OCI-LY1 (cell line): ENCODE data around the gene RC3H2.

ENCODE experiments used
- H2AFZ ChIP-seq: fragments of 200-600 bp; sonication (generic), shearing (Covaris generic); 2 replicates; pipeline ENCODE4 v1.6.0; 2014; ENCODE audit warnings: antibody characterized with exemption, mild to moderate bottlenecking, low read length
- H3F3A ChIP-seq: fragments of 200-600 bp; sonication (generic), shearing (Covaris generic); 2 replicates; pipeline ENCODE4 v1.6.0; 2014; ENCODE audit warnings: mild to moderate bottlenecking, antibody characterized with exemption, low read length, moderate library complexity; ENCODE audit not compliant: insufficient read depth
- H3K27ac ChIP-seq: fragments of 200-600 bp; sonication (generic); 2 replicates; pipeline ENCODE4 v1.5.1; 2014; ENCODE audit warnings: low read length, mixed run types, mild to moderate bottlenecking, low read depth; ENCODE audit not compliant: poor library complexity, severe bottlenecking
- H3K27me3 ChIP-seq: fragments of 200-600 bp; sonication (generic); 2 replicates; pipeline ENCODE4 v1.6.0; 2014; ENCODE audit warnings: antibody characterized with exemption, mild to moderate bottlenecking, low read length, moderate library complexity; ENCODE audit not compliant: insufficient read depth
- H3K36me3 ChIP-seq: fragments of 200-600 bp; sonication (generic); 2 replicates; pipeline ENCODE4 v1.6.1; 2014; ENCODE audit warnings: mild to moderate bottlenecking, antibody characterized with exemption, low read length, moderate library complexity, mixed read lengths; ENCODE audit not compliant: insufficient read depth
- H3K4me1 ChIP-seq: fragments of 200-600 bp; sonication (generic); 2 replicates; pipeline ENCODE4 v1.5.1; 2014; ENCODE audit warnings: mild to moderate bottlenecking, low read length, moderate library complexity; ENCODE audit not compliant: insufficient read depth, severe bottlenecking
- H3K4me2 ChIP-seq: fragments of 200-600 bp; sonication (generic), shearing (Covaris generic); 2 replicates; pipeline ENCODE4 v1.6.1; 2014; ENCODE audit warnings: low read length
- H3K4me3 ChIP-seq: fragments of 200-600 bp; sonication (generic); 2 replicates; pipeline ENCODE4 v1.5.1; 2014; ENCODE audit warnings: low read length, low read depth, mild to moderate bottlenecking, mixed read lengths; ENCODE audit not compliant: poor library complexity, severe bottlenecking
- H3K79me2 ChIP-seq: fragments of 200-600 bp; shearing (Covaris generic); 2 replicates; pipeline ENCODE4 v1.6.1; 2016; ENCODE audit warnings: mixed run types, low read length, mixed read lengths; ENCODE audit not compliant: insufficient read depth
- H3K9ac ChIP-seq: fragments of 200-600 bp; sonication (generic), shearing (Covaris generic); 2 replicates; pipeline ENCODE4 v1.6.1; 2014; ENCODE audit warnings: mild to moderate bottlenecking, low read length, mixed read lengths
- H3K9me2 ChIP-seq: fragments of 200-600 bp; sonication (generic), shearing (Covaris generic); 2 replicates; pipeline ENCODE4 v1.6.1; 2014; ENCODE audit warnings: low read depth, mild to moderate bottlenecking, low read length, mixed read lengths
- H3K9me3 ChIP-seq: fragments of 200-600 bp; shearing (Covaris generic); 2 replicates; pipeline ENCODE4 v1.6.1; 2014; ENCODE audit warnings: low read length, mixed read lengths
- H4K20me1 ChIP-seq: fragments of 200-600 bp; sonication (generic), shearing (Covaris generic); 2 replicates; pipeline ENCODE4 v1.6.0; 2016; ENCODE audit warnings: mild to moderate bottlenecking, low read length; ENCODE audit not compliant: insufficient read depth
- EZH2 ChIP-seq: fragments of 200-600 bp; sonication (generic), shearing (Covaris generic); IDR thresholded peaks from 2 replicates; pipeline ENCODE4 v1.8.0; 2017; ENCODE audit warnings: borderline replicate concordance, mixed run types, mild to moderate bottlenecking, antibody characterized with exemption, low read length, moderate library complexity, mixed read lengths
- TF ChIP-seq, protein P1 (sequence below): fragments of 200-600 bp; sonication (generic), shearing (Covaris generic); IDR thresholded peaks from 2 replicates; pipeline ENCODE4 v1.5.1; 2017; ENCODE audit warnings: mild to moderate bottlenecking, antibody characterized with exemption, low read length, moderate library complexity, mixed read lengths

RC3H2 gene

DNA sequence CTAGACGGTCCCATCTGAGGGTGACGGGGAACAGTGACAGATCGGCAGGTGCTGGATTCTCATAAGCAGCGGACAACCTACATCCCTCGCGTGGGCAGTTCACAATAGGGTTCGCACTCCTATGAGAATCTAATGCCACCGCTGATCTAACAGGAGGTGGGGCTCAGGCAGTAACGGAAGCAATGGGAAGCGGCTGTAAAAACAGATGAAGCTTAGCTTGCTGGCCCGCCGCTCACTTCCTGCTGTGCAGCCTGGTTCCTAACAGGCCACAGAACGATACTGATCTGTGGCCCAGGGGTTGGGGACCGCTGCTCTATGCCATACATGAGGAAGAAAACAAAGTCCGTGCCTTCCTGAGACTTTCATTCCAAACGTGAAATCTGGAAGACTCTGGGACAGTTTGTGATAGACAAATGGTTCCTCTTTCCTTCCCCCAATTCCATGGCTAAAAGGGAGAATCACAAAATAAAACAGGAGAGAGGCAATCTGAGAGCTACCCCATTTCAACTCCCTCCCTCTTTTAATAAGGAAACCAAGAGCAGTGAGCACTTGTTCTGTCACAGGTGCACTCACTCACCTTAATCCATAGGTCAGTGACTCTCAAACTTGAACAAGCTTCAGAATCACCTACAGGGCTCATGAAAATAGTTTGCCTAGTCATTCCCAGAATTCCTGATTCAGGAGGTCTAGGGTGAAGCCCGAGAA, 88.8 kb downstream of the RC3H2 start:
- Histone ChIP-seq H3K79me2 (no peaks in the 10 kb centered on the region), H3K4me1 (no peaks in the 10 kb centered on the region), H4K20me1 (no peaks in the 10 kb centered on the region), H3K9me3 (no peaks in the 10 kb centered on the region), H3K9ac (no peak overlapping the region), H3K9me2 (no peaks in the 10 kb centered on the region), H3K27me3 (no peaks in the 10 kb centered on the region), H3K27ac (no peak overlapping the region), H3K4me3 (no peak overlapping the region), H3K4me2 (no peak overlapping the region), H3F3A (no peaks in the 10 kb centered on the region), H2AFZ (no peak overlapping the region), H3K36me3 (peaks cover 45% of the 10 kb centered on the region)
- TF ChIP-seq, protein P1, sequence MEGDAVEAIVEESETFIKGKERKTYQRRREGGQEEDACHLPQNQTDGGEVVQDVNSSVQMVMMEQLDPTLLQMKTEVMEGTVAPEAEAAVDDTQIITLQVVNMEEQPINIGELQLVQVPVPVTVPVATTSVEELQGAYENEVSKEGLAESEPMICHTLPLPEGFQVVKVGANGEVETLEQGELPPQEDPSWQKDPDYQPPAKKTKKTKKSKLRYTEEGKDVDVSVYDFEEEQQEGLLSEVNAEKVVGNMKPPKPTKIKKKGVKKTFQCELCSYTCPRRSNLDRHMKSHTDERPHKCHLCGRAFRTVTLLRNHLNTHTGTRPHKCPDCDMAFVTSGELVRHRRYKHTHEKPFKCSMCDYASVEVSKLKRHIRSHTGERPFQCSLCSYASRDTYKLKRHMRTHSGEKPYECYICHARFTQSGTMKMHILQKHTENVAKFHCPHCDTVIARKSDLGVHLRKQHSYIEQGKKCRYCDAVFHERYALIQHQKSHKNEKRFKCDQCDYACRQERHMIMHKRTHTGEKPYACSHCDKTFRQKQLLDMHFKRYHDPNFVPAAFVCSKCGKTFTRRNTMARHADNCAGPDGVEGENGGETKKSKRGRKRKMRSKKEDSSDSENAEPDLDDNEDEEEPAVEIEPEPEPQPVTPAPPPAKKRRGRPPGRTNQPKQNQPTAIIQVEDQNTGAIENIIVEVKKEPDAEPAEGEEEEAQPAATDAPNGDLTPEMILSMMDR, result no peak
- TF ChIP-seq EZH2, result no peak

DNA sequence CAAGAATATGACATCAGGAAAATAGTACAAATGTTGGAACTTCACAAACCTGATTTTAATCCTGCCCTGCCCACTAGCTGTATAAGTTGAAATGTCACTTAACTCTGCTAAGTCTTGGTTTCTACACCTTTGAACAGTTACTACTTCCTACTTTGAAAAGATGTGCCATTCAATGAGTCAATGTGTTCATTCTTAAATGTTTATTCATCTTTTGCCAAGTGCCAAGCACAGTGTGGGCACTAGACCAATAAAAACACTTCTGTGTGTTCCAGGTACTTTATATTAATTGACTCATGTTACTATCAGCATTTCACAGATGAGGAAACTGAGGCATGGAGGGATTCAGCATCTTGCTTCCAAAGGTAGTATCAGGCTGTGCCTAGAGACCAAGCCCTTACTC, 89.6 kb downstream of the RC3H2 start:
- no peak overlapping the region for H3K4me2 ChIP-seq
- no peak overlapping the region for H3K4me3 ChIP-seq
- H3K9ac ChIP-seq, result no peak overlapping the region
- H3F3A ChIP-seq, result no peaks in the 10 kb centered on the region
- TF ChIP-seq, protein P1, result no peak
- no peak for TF ChIP-seq EZH2
- H3K9me3 ChIP-seq, result no peaks in the 10 kb centered on the region
- H3K27me3 ChIP-seq, result no peaks in the 10 kb centered on the region
- H3K36me3 ChIP-seq, result peaks cover 39% of the 10 kb centered on the region
- H4K20me1 ChIP-seq, result no peaks in the 10 kb centered on the region
- no peaks in the 10 kb centered on the region for H3K79me2 ChIP-seq
- H3K27ac ChIP-seq, result no peak overlapping the region
- no peak overlapping the region for H2AFZ ChIP-seq
- H3K9me2 ChIP-seq, result no peaks in the 10 kb centered on the region
- H3K4me1 ChIP-seq, result no peaks in the 10 kb centered on the region

DNA sequence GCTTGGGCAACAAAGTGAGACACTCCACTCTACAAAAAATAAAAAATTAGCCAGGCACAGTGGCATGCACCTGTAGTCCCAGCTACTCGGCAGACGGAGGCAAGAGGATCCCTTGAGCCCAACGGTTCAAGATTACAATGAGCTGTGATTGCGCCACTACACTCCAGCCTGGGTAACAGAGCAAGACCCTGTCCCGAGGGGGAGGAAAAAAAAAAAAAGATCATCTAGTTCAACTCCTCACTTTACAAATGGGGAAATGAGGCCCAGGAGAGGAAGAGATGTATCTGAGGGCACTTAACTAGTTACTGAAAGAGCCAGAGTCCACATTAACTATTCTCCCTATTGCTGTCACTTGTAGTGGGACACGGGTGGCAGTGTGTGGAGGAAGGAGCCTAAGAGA, 90.6 kb downstream of the RC3H2 start:
- H3K4me2 ChIP-seq, result no peak overlapping the region
- H3K9me2 ChIP-seq, result no peaks in the 10 kb centered on the region
- H3K4me3 ChIP-seq, result no peak overlapping the region
- no peaks in the 10 kb centered on the region for H3K27me3 ChIP-seq
- TF ChIP-seq, protein P1, result no peak
- no peak for TF ChIP-seq EZH2
- H4K20me1 ChIP-seq, result no peaks in the 10 kb centered on the region
- H3K9ac ChIP-seq, result no peak overlapping the region
- H3K4me1 ChIP-seq, result no peaks in the 10 kb centered on the region
- H2AFZ ChIP-seq, result no peak overlapping the region
- no peak overlapping the region for H3K27ac ChIP-seq
- peaks cover 29% of the 10 kb centered on the region for H3K36me3 ChIP-seq
- H3K79me2 ChIP-seq, result no peaks in the 10 kb centered on the region
- H3F3A ChIP-seq, result no peaks in the 10 kb centered on the region
- H3K9me3 ChIP-seq, result no peaks in the 10 kb centered on the region
